ENCODE results near the gene GPATCH8. TPM values are rescaled to one million over a fixed set of nuclear protein-coding genes. Genes with fewer than 3 reads are reported as not detected.

The GPATCH8 gene
- total and polyA plus RNA-seq, 2 of the 8 experiments (the other 6 are each of a cell fraction or from before 2014, with no cell fraction given), result 20.5 to 58.1 TPM

DNA sequence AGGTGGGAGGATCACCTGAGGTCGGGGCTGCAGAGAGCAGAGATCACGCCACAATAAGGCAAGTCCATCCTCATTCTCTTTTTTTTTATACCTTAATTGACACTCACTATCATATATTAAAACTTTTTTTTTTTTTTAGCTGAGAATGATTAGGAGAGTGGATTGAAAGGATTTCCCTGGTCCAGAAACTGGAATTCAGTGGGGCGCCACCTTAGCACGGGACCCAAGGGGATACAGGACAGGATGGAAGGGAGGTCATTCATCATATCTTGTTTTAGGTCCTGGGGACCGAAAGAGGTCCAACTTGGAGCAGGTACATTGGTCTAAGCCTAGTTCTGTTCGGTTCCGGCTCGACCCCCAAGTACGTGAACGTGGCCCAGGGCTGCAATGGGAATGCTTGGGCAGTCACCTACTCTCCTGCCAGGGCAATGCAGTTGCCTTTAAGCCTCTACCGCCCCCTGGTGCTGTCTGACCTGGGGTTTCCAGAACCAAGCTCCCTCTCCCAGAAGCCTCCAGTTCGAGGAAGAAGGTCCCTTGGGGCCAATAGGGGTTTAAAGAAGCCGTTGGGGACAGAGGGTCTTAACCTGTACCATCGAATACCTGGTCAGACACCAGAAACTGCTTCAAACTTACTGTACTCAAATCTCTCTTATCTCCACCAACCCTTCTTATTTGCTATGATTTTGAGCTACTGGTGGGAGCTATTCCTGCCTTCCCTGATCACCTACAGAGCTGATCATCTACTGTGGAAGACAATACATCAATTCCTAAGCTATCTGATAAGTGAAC is 19.9 kb upstream of the GPATCH8 start:
- Histone ChIP-seq H3K9ac (replicated peaks in 1 of 4; ENCODE audit: extremely low read depth in 1 of 4, low read depth in 3 of 4, low read length in 3 of 4) (no peak overlapping the region), H4K20me1 (replicated peaks in 1 of 2; ENCODE audit: control insufficient read depth in 1 of 2, insufficient read depth in 2 of 2, low read length in 2 of 2) (no peaks in the 10 kb centered on the region), H3K14ac (ENCODE audit: insufficient read length) (no peak overlapping the region), H2BK20ac (ENCODE audit: low read length) (no peak overlapping the region), H3K56ac (replicated peaks; ENCODE audit: insufficient read length, low read depth, low read length) (no peak overlapping the region), H3K4me3 (ENCODE audit: extremely low read depth in 1 of 4, insufficient read depth in 2 of 4, low read depth in 3 of 4, low read length in 4 of 4) (no peak overlapping the region), H2AFZ (ENCODE audit: low read length) (peak overlapping the region; percentile 47), H3K23ac (ENCODE audit: insufficient read length) (no peak overlapping the region), H2BK5ac (ENCODE audit: low read depth, low read length) (no peak overlapping the region), H2BK15ac (ENCODE audit: low read length) (no peak overlapping the region), H3K4me2 (ENCODE audit: insufficient read depth in 1 of 2, low read depth in 2 of 2, low read length in 2 of 2) (no peak overlapping the region), H3K4me1 (replicated peaks in 1 of 4; ENCODE audit: control insufficient read depth in 3 of 4, insufficient read depth in 4 of 4, low read length in 3 of 4) (no peaks in the 10 kb centered on the region), H3K4ac (replicated peaks; ENCODE audit: insufficient read length, low read depth, low read length) (no peak overlapping the region), H2BK120ac (replicated peaks; ENCODE audit: low read depth, low read length) (no peak overlapping the region), H4K8ac (ENCODE audit: extremely low read depth, insufficient read depth, low read length) (no peak overlapping the region), H2AK5ac (ENCODE audit: low read depth, low read length) (no peak overlapping the region), H3K23me2 (ENCODE audit: low read depth, low read length) (no peaks in the 10 kb centered on the region), H3K9me3 (ENCODE audit: insufficient read depth in 2 of 2, low read depth in 1 of 2, low read length in 1 of 2) (peaks cover 7 to 13% of the 10 kb centered on the region in 2 experiments; a peak in 2 of 4 replicates), H3K27me3 (replicated peaks in 1 of 4; ENCODE audit: control insufficient read depth in 3 of 4, extremely low read depth in 1 of 4, insufficient read depth in 3 of 4, low read length in 3 of 4) (no peaks in the 10 kb centered on the region), H3K36me3 (ENCODE audit: control insufficient read depth in 2 of 4, insufficient read depth in 4 of 4, low read length in 3 of 4) (no peaks in the 10 kb centered on the region), H3K27ac (ENCODE audit: low read depth, low read length) (no peak overlapping the region), H3K18ac (ENCODE audit: extremely low read depth, low read length) (no peak overlapping the region), H4K5ac (ENCODE audit: insufficient read length, low read depth, low read length) (no peak overlapping the region), H4K91ac (replicated peaks; ENCODE audit: insufficient read length, low read length) (no peak overlapping the region), H3K79me1 (ENCODE audit: low read depth, low read length) (no peaks in the 10 kb centered on the region), H2BK12ac (ENCODE audit: low read depth, low read length) (no peak overlapping the region), H3K79me2 (ENCODE audit: control insufficient read depth in 1 of 2, insufficient read depth in 2 of 2, low read length in 2 of 2) (no peaks in the 10 kb centered on the region)
- CTCF ChIA-PET (ENCODE audit: partially characterized antibody), result interaction anchor here (0.6 to 4.0 kb wide), 59 partner anchors 10 to 237 kb away, joined by 3 to 59 read pairs (median 4); partner anchors contain the start of genes FAM171A2, GPATCH8 and ITGA2B
- peak in 1 of 2 experiments; percentile 94 for DNase-seq (ENCODE audit: low read depth in 1 of 2, low spot score in 2 of 2)
- POLR2A ChIA-PET (ENCODE audit: partially characterized antibody), result interaction anchor here (0.6 to 1.9 kb wide), 9 partner anchors 9 to 159 kb away, joined by 3 to 10 read pairs (median 4); partner anchors contain the start of genes FAM171A2 and GPATCH8
- peak; percentile 36 for FAIRE-seq
- WGBS, 2 experiments (ENCODE audit: extremely low coverage in 1 of 2, insufficient coverage in 1 of 2, insufficient read length in 1 of 2, insufficient replicate concordance in 2 of 2, low coverage in 1 of 2, low lambda C conversion rate in 2 of 2, missing lambda C conversion rate in 1 of 2), result 66% methylated on average over 14 of the region's 14 CpGs; no CpG with 5 or more reads in 1 of the 2 experiments
- no peak for TF ChIP-seq ZNF274 (IDR thresholded peaks at IDR 0.05; ENCODE audit: borderline replicate concordance, extremely low read depth, low read length)
- peak; percentile 90 to 92 for TF ChIP-seq RAD21 (IDR thresholded peaks at IDR 0.05 in 1 of 2, conservative IDR thresholded peaks at IDR 0.05 in 1 of 2; ENCODE audit: low read depth in 2 of 2, low read length in 2 of 2)
- 0 out of 2 replicates have a peak, but pooled peaks have one; percentile 23 for TF ChIP-seq KDM1A (IDR thresholded peaks at IDR 0.05; ENCODE audit: borderline replicate concordance, low read length)
- no peak for TF ChIP-seq GTF2F1 (IDR thresholded peaks at IDR 0.05; ENCODE audit: borderline replicate concordance, low read depth, low read length)
- TF ChIP-seq EGR1 (IDR thresholded peaks at IDR 0.05; ENCODE audit: borderline replicate concordance, low read depth, low read length), result no peak
- TF ChIP-seq FOSL1 (IDR thresholded peaks at IDR 0.05; ENCODE audit: insufficient read depth, low read depth, low read length), result no peak

Data from H1 (cell line).